GM12892 (cell line): Measurements from ENCODE around the gene RNF213.

Experiments
- POLR2AphosphoS5 ChIP-seq: IDR thresholded peaks from 2 replicates; pipeline ENCODE4 v1.6.1; 2011; ENCODE audit warnings: low read depth, low read length, control low read depth
- TAF1 ChIP-seq: IDR thresholded peaks from 2 replicates; pipeline ENCODE4 v1.6.1; 2011; ENCODE audit warnings: low read depth, mild to moderate bottlenecking, control low read depth, low read length, borderline replicate concordance

DNA sequence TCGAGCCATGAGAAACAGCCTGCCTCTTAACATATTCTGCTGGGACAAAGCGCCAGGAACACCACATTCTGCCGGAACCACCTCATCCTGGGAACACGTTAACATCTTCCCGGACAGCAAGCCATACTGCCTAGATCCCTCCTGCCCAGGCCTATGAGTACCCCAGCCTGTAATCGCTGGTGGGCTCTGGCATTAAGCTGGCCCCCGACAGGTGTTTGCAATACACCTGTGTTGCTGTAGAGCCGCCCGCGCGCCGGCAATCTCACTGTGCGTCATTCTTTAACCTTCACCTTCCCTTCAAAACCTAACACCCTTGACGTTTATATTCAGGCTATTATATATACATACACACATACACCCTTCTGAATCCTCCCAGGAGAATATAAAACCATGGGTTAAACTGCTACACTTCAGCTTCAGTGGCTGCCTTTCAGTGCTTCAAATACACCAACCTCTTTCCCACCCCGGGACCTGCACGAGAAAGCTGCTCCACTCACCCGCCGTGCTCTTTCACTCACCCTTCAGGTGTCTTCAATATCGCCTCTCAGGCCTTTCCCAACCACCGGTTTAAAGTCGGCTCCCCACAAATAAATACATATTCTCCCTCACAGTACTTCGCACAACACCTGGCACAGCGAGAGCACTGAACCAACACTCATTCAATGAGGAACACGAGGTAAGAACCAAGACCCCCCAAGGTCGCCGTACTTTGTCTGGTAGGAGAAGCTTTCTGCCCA is 153.3 kb downstream of the RNF213 start:
- TF ChIP-seq POLR2AphosphoS5: no peak
- TF ChIP-seq TAF1: no peak
